ENCODE data around the gene SLCO2A1. TPM values are rescaled to one million over a fixed set of nuclear protein-coding genes. Genes with fewer than 3 reads are reported as not detected.

SLCO2A1 gene
- total and polyA plus RNA-seq, 2 of the 4 experiments (the other 2 are of a cell fraction) = under 0.01 to 1.5 TPM

GRCh38 chr3:133890972-133891644 is 138.6 kb downstream of the SLCO2A1 start:
- Histone ChIP-seq H4K5ac (ENCODE audit: low read depth, low read length) (no peak overlapping the region), H3K23ac (ENCODE audit: low read depth, low read length) (no peak overlapping the region), H2AK9ac (replicated peaks; ENCODE audit: low read depth, low read length, poor library complexity) (no peak overlapping the region), H4K20me1 (ENCODE audit: insufficient read depth, low read length) (no peaks in the 10 kb centered on the region), H3K9me3 (ENCODE audit: control insufficient read depth, insufficient read depth, low read length) (no peaks in the 10 kb centered on the region), H3K9ac (ENCODE audit: low read depth, low read length) (no peak overlapping the region), H2AFZ (replicated peaks; ENCODE audit: low read length, poor library complexity) (no peak overlapping the region), H2AK5ac (ENCODE audit: low read depth, low read length) (no peak overlapping the region), H3K36me3 (ENCODE audit: control insufficient read depth, insufficient read depth, low read length) (no peaks in the 10 kb centered on the region), H3K4me1 (ENCODE audit: control insufficient read depth, insufficient read depth, low read length) (no peaks in the 10 kb centered on the region), H3K56ac (ENCODE audit: extremely low read depth, insufficient read depth, low read length) (no peak overlapping the region), H4K8ac (ENCODE audit: low read depth in 2 of 2, low read length in 2 of 2) (no peak overlapping the region), H3K18ac (ENCODE audit: low read depth, low read length) (no peak overlapping the region), H3K27ac (ENCODE audit: insufficient read depth, low read length) (no peak overlapping the region), H3K4me2 (ENCODE audit: low read depth, low read length) (no peak overlapping the region), H4K91ac (ENCODE audit: insufficient read depth, low read depth, low read length) (no peak overlapping the region), H3K27me3 (ENCODE audit: control insufficient read depth, insufficient read depth, low read length) (peaks cover 39% of the 10 kb centered on the region), H2BK5ac (ENCODE audit: low read depth, low read length, poor library complexity, severe bottlenecking) (no peak overlapping the region), H3K4ac (ENCODE audit: low read depth, low read length) (no peak overlapping the region), H2BK20ac (ENCODE audit: low read depth, low read length) (no peak overlapping the region), H2BK120ac (ENCODE audit: low read depth, low read length) (no peak overlapping the region), H3K79me1 (ENCODE audit: low read depth in 1 of 2, low read length in 2 of 2) (no peaks in the 10 kb centered on the region), H3K9me1 (ENCODE audit: insufficient read depth, low read length) (no peaks in the 10 kb centered on the region), H3K14ac (replicated peaks; ENCODE audit: low read depth, low read length) (no peak overlapping the region), H3K4me3 (ENCODE audit: insufficient read depth, low read depth, low read length) (no peak overlapping the region), H2BK15ac (ENCODE audit: low read depth, low read length) (no peak overlapping the region)
- in situ Hi-C loops (cut with MboI; ENCODE audit: low sequenced_read_pairs) (no loop called here), intact Hi-C loops (cut with micrococcal nuclease) (no loop called here), dilution Hi-C loops (cut with HindIII; ENCODE audit: low sequenced_read_pairs, unreplicated experiment) (no loop called here)
- no peak for ATAC-seq (ENCODE audit: low read depth)
- BruUV-seq (replicated peaks) = no TSS peak
- ChIA-PET CTCF (no interaction called here), POLR2A (ENCODE audit: unreplicated experiment) (no interaction called here)
- 100% methylated on average over 1 of the region's 5 CpGs; no CpG with 5 or more reads in 1 of the 2 experiments for WGBS, 2 experiments (ENCODE audit: extremely low coverage in 2 of 2, insufficient read length in 1 of 2)
- no peak for DNase-seq
- no peak for TF ChIP-seq MXI1 (IDR thresholded peaks at IDR 0.05; ENCODE audit: borderline replicate concordance, low read depth, low read length)
